PC-3 (cell line): ENCODE measurements around the gene CELF2. TPM values are rescaled to one million over a fixed set of nuclear protein-coding genes. Genes with fewer than 3 reads are reported as not detected.

Experiments
- ATAC-seq: fragments of 200-7000 bp; cut with Tn5 transposase; 2 replicates; pipeline ENCODE4 v1.9.1; 2020; ENCODE audit warnings: mild to moderate bottlenecking, moderate library complexity
- BruUV-seq: library from RNA; stranded (reverse); fragments of 400-500 nt; replicated peaks from 2 replicates; lab custom pipeline; 2021; lab: Mats Ljungman, UMichigan
- CTCF ChIA-PET: fragments of 300-600 bp; sonication (Branson Sonifier 250); formaldehyde crosslinking; loops from one replicate; lab custom pipeline; 2022; ENCODE audit warnings: antibody characterized with exemption; lab: Charles Lee
- POLR2A ChIA-PET: fragments of 300-600 bp; sonication (Branson Sonifier 250); formaldehyde crosslinking; loops from one replicate; lab custom pipeline; 2022; ENCODE audit warnings: antibody characterized with exemption; ENCODE audit not compliant: unreplicated experiment; lab: Charles Lee
- DNase-seq: peaks from one replicate; pipeline ENCODE4 v3.0.0-alpha.2; 2015
- H2AFZ ChIP-seq: fragments of 300-600 bp; sonication (generic); 2 replicates; pipeline ENCODE4 v1.6.0; 2016; ENCODE audit warnings: antibody characterized with exemption, low read length
- H3F3A ChIP-seq: fragments of 300-600 bp; sonication (generic); one replicate; pipeline ENCODE4 v1.6.0; 2017; ENCODE audit warnings: antibody characterized with exemption, low read length, control low read depth, mild to moderate bottlenecking; ENCODE audit not compliant: unreplicated experiment
- H3K27ac ChIP-seq: fragments of 300-600 bp; sonication (generic); 2 replicates; pipeline ENCODE4 v1.5.1; 2016; ENCODE audit warnings: mild to moderate bottlenecking, low read length
- H3K27me3 ChIP-seq: fragments of 300-600 bp; sonication (generic); 2 replicates; pipeline ENCODE4 v1.6.1; 2016; ENCODE audit warnings: low read length, mixed read lengths
- H3K36me3 ChIP-seq: fragments of 300-600 bp; sonication (generic); 2 replicates; pipeline ENCODE4 v1.6.1; 2016; ENCODE audit warnings: low read depth, mixed run types, low read length, mixed read lengths
- H3K4me1 ChIP-seq: fragments of 300-600 bp; sonication (generic); 2 replicates; pipeline ENCODE4 v1.5.1; 2016; ENCODE audit warnings: low read length; ENCODE audit not compliant: insufficient read depth
- H3K4me2 ChIP-seq: fragments of 300-600 bp; sonication (generic); 2 replicates; pipeline ENCODE4 v1.6.0; 2016; ENCODE audit warnings: low read length
- H3K4me3 ChIP-seq: fragments of 300-600 bp; sonication (generic); 2 replicates; pipeline ENCODE4 v1.5.1; 2016; ENCODE audit warnings: mild to moderate bottlenecking, low read length, mixed read lengths
- H3K79me2 ChIP-seq: fragments of 300-600 bp; sonication (generic); 2 replicates; pipeline ENCODE4 v1.6.1; 2017; ENCODE audit warnings: low read length, mixed read lengths
- H3K9ac ChIP-seq: fragments of 300-600 bp; sonication (generic); 2 replicates; pipeline ENCODE4 v1.6.0; 2016; ENCODE audit warnings: mild to moderate bottlenecking, low read length
- H3K9me2 ChIP-seq: fragments of 300-600 bp; sonication (generic); replicated peaks from 2 replicates; pipeline ENCODE4 v1.6.1; 2016; ENCODE audit warnings: mixed run types, low read length, mixed read lengths
- H3K9me3 ChIP-seq: fragments of 300-600 bp; sonication (generic); 2 replicates; pipeline ENCODE4 v1.6.1; 2016; ENCODE audit warnings: low read length, mixed read lengths
- H4K20me1 ChIP-seq: fragments of 300-600 bp; sonication (generic); 2 replicates; pipeline ENCODE4 v1.6.1; 2016; ENCODE audit warnings: low read length, mixed read lengths
- EZH2 ChIP-seq: fragments of 300-600 bp; sonication (generic); IDR thresholded peaks from one replicate; pipeline ENCODE4 v1.6.1; 2017; ENCODE audit warnings: antibody characterized with exemption, mild to moderate bottlenecking, low read length; ENCODE audit not compliant: unreplicated experiment
- EZH2phosphoT487 ChIP-seq: fragments of 300-600 bp; sonication (generic); IDR thresholded peaks from 2 replicates; pipeline ENCODE4 v1.6.1; 2018; ENCODE audit warnings: mild to moderate bottlenecking, antibody characterized with exemption, low read length, borderline replicate concordance
- intact Hi-C: fragments of 100-400 bp; cut with micrococcal nuclease; formaldehyde crosslinking; loops from 2 replicates; pipeline ENCODE4 v1.9.0; 2023
- total RNA-seq: library from RNA; depleted of rRNA; stranded (reverse); fragments of >200 nt; gene quantifications from 2 replicates; pipeline ENCODE4 v1.2.3, GENCODE V29; 2014
- TF ChIP-seq, protein P1 (sequence below): fragments of 300-600 bp; sonication (generic); conservative IDR thresholded peaks from 2 replicates; pipeline ENCODE4 v1.5.1; 2017; ENCODE audit warnings: antibody characterized with exemption, low read depth, mild to moderate bottlenecking, low read length

The CELF2 gene
- total RNA-seq, 1 experiment from 2014 or later = not detected

DNA sequence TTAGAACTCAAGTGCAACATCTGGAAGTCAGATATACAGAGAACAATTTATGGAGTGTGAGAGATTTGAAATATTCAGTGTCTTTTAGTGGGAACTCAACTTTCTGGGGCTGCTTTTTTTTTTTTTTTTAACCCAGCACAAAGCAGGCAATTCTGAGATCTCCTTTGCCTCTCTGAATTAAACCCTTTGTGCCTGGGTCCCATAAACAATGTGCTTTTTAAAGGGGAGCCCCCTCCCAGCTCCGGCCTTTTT, 146.8 kb downstream of the CELF2 start:
- intact Hi-C loops = no loop called here
- Histone ChIP-seq H3K4me1 (no peaks in the 10 kb centered on the region), H3K9me3 (no peaks in the 10 kb centered on the region), H2AFZ (no peak overlapping the region), H4K20me1 (no peaks in the 10 kb centered on the region), H3K9ac (no peak overlapping the region), H3F3A (no peaks in the 10 kb centered on the region), H3K27ac (no peak overlapping the region), H3K36me3 (no peaks in the 10 kb centered on the region), H3K79me2 (no peaks in the 10 kb centered on the region), H3K4me2 (no peak overlapping the region), H3K27me3 (no peaks in the 10 kb centered on the region), H3K4me3 (no peak overlapping the region), H3K9me2 (no peaks in the 10 kb centered on the region)
- no peak for TF ChIP-seq EZH2phosphoT487
- TF ChIP-seq, protein P1, sequence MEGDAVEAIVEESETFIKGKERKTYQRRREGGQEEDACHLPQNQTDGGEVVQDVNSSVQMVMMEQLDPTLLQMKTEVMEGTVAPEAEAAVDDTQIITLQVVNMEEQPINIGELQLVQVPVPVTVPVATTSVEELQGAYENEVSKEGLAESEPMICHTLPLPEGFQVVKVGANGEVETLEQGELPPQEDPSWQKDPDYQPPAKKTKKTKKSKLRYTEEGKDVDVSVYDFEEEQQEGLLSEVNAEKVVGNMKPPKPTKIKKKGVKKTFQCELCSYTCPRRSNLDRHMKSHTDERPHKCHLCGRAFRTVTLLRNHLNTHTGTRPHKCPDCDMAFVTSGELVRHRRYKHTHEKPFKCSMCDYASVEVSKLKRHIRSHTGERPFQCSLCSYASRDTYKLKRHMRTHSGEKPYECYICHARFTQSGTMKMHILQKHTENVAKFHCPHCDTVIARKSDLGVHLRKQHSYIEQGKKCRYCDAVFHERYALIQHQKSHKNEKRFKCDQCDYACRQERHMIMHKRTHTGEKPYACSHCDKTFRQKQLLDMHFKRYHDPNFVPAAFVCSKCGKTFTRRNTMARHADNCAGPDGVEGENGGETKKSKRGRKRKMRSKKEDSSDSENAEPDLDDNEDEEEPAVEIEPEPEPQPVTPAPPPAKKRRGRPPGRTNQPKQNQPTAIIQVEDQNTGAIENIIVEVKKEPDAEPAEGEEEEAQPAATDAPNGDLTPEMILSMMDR = no peak
- no peak for TF ChIP-seq EZH2
- POLR2A ChIA-PET = no interaction called here
- DNase-seq = no peak
- CTCF ChIA-PET = no interaction called here
- no TSS peak for BruUV-seq
- ATAC-seq = no peak

DNA sequence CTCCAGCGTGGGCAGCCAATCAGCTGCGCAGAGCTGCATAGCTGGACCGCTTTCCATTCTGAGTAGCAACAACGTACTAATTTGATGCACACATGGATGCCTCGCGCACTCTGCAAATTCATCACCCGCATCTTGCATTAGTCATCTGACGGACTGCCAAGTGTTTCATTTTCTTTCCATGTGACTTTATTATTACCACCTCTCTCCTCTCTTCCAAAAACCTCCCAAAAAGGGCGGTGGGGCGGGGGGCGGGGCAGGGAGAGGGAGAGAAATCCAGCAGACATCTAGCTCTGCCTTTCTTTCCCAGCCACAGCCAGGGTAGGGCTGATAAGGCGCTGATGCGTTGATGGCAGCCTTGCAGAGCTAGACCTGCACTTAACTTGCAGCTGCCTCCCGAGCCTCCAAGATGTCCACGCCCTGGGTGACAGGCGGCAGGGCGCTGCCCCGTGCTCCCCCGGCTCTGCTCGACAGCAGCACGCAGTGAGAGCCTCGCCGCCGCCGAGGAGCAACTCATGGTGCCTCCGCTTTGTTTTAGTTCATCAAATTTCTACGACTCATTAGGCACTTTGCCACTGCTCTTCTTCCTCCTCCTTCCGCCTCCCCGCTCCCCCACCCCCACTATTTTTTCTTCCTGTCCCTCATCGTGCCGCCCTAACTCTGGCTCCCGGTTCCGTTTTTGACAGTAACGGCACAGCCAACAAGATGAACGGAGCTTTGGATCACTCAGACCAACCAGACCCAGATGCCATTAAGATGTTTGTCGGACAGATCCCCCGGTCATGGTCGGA, 147.3 kb downstream of the CELF2 start:
- Histone ChIP-seq H3K27me3 (no peaks in the 10 kb centered on the region), H3K36me3 (no peaks in the 10 kb centered on the region), H3K4me3 (no peak overlapping the region), H3K4me2 (no peak overlapping the region), H3F3A (no peaks in the 10 kb centered on the region), H3K9me2 (no peaks in the 10 kb centered on the region), H3K9me3 (no peaks in the 10 kb centered on the region), H3K27ac (no peak overlapping the region), H2AFZ (no peak overlapping the region), H3K9ac (no peak overlapping the region), H4K20me1 (no peaks in the 10 kb centered on the region), H3K79me2 (no peaks in the 10 kb centered on the region), H3K4me1 (no peaks in the 10 kb centered on the region)
- no peak for ATAC-seq
- intact Hi-C loops = no loop called here
- POLR2A ChIA-PET = no interaction called here
- no TSS peak for BruUV-seq
- TF ChIP-seq, protein P1 = no peak
- no peak for DNase-seq
- CTCF ChIA-PET = no interaction called here

DNA sequence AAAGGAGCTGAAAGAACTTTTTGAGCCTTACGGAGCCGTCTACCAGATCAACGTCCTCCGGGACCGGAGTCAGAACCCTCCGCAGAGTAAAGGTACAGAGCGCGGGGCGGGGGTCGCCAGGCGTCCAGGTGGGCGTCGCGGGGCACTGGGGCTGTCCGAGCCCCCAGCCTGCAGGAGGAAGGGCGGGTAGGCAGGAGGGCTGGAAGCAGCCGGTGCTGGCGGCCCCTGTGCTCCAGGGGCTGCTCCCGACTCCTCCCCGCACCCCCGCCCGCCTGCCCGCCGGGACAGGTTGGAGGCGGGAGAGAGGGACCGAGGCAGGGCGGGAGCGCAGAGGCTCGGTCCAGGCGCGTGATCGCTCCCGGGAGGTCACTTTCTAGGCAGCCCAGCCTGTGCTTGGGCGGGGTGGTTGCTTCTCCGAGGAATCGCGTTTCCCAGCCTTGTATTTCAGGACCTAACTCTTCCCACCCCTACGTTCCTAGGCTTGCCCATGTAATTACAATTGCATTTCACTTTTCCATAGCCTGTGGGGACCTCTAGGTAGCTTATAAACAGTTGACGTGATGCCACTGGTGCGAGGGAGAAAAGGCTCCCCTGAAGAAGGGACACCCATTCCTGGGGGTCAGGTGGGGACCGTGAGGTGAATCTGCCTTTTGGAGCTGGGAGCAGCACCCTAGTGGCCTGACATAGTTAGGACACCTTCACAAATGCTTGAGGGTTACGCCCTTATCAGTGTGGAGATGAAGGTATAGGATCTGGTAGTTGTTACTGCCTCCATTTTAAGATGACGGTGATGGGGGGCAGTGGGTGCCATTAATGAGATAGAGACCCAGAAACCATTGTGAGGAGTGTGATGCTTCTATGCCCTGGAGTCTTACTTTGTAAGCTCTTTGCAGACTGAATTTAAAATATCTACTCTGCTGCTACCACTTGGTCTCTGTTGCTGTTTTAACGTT, 148.2 kb downstream of the CELF2 start:
- intact Hi-C loops = no loop called here

More for the DNA sequence above, 148.2 kb downstream of the CELF2 start:
- H3K4me2 ChIP-seq = no peak overlapping the region
- POLR2A ChIA-PET = no interaction called here
- no peak overlapping the region for H3K27ac ChIP-seq
- no peak for DNase-seq
- no peaks in the 10 kb centered on the region for H3K36me3 ChIP-seq
- TF ChIP-seq EZH2 = no peak
- TF ChIP-seq EZH2phosphoT487 = no peak
- TF ChIP-seq, protein P1 = no peak
- H3K4me3 ChIP-seq = no peak overlapping the region
- CTCF ChIA-PET = no interaction called here
- no peaks in the 10 kb centered on the region for H3K79me2 ChIP-seq
- no peaks in the 10 kb centered on the region for H3F3A ChIP-seq
- H2AFZ ChIP-seq = no peak overlapping the region
- H4K20me1 ChIP-seq = no peaks in the 10 kb centered on the region
- no peaks in the 10 kb centered on the region for H3K27me3 ChIP-seq
- no peak for ATAC-seq
- H3K4me1 ChIP-seq = no peaks in the 10 kb centered on the region
- BruUV-seq = no TSS peak
- H3K9me2 ChIP-seq = no peaks in the 10 kb centered on the region
- H3K9me3 ChIP-seq = no peaks in the 10 kb centered on the region
- H3K9ac ChIP-seq = no peak overlapping the region
